A549 treated with DMSO at 1 μM for 4 hours (cell line): ENCODE measurements around the gene WDSUB1. TPM values are rescaled to one million over a fixed set of nuclear protein-coding genes. Genes with fewer than 3 reads are reported as not detected.

Source experiments
- total RNA-seq: library from RNA; stranded (reverse); fragments of 200-300 nt; extraction: Qiagen RNA extraction; gene quantifications from 5 replicates; pipeline ENCODE4 v1.2.3, GENCODE V29; 2022; ENCODE audit warnings: low read depth

WDSUB1 gene, protein sequence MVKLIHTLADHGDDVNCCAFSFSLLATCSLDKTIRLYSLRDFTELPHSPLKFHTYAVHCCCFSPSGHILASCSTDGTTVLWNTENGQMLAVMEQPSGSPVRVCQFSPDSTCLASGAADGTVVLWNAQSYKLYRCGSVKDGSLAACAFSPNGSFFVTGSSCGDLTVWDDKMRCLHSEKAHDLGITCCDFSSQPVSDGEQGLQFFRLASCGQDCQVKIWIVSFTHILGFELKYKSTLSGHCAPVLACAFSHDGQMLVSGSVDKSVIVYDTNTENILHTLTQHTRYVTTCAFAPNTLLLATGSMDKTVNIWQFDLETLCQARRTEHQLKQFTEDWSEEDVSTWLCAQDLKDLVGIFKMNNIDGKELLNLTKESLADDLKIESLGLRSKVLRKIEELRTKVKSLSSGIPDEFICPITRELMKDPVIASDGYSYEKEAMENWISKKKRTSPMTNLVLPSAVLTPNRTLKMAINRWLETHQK
- 6.1 to 8.8 TPM (median 7.7 TPM) in 5 replicates for total RNA-seq

DNA sequence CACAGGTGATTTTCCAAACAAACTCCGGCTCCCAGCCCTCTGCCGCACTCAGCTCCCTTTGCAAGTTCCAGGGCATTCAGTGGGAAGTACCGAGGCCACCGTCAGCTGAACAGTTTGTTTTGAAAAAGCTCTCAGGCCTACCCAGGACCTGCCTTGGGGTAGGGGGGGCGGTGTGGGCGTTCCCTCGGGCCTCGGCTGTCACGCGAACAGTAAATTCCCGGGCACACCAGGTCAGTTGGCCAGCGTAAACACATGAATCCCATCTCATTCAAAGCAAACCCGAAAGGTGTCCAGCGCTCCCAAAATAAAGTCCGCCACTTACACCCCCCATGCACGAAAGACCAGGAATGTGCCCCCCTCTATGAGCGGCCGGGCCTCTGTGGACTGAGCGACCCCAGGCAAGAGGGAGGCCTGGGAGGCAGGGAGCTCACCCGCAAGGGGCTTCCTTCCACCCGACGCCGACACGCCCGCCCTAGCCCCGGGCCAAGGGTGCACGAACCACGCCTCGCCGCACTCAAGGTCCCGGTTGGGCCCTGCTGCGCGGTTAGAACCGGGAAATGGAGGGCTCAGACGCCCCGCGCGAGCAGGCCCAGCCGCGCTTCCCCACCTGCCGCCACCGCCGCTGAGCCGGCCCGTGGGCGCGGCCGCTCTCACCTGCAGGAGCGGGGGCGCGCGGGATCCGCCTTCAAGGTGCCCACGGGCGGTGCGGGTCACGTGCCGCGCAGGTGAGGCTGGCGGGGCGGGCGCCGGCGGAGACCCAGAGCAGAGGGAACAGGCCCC is at the start of gene WDSUB1:
WDSUB1 (minus strand) TSS at position 775 of the 780 bp plus-strand sequence. CDS start 3,634 bp downstream, outside the sequence.

